Fibroblast of skin of back (primary cell): Measurements from ENCODE around the gene ARAP2. TPM values are rescaled to one million over a fixed set of nuclear protein-coding genes. Genes with fewer than 3 reads are reported as not detected.

Source experiments
- DNase-seq: peaks from one replicate; pipeline ENCODE4 v3.0.0-alpha.2; 2013
- polyA plus RNA-seq, 2 experiments: library from polyadenylated mRNA; unstranded; fragments of 120-200 nt; gene quantifications; one replicate each; pipeline ENCODE4 v1.2.1, GENCODE V29; 2013; ENCODE audit not compliant: insufficient read length in 2 of 2

Gene ARAP2
- 0.14 TPM for polyA plus RNA-seq (2013, experiment 1 of 2; ENCODE audit: insufficient read length)
- 0.20 TPM for polyA plus RNA-seq (2013, experiment 2 of 2; ENCODE audit: insufficient read length)

GRCh38 chr4:36244257-36245082, at the start of gene ARAP2:
Gene ARAP2 (minus strand): TSS chr4:36244514. CDS start chr4:36229486, 15,028 bp downstream.
- peak; percentile 37 for DNase-seq

- no peak for DNase-seq
Measured at GRCh38 chr4:36292556-36293188, 48.4 kb upstream of the ARAP2 start.

GRCh38 chr4:36290641-36291040, 46.3 kb upstream of the ARAP2 start:
- DNase-seq, result no peak

- DNase-seq, result peak; percentile 46
Measured at GRCh38 chr4:36288731-36289426, 44.6 kb upstream of the ARAP2 start.

GRCh38 chr4:36286481-36286871, 42.2 kb upstream of the ARAP2 start:
- no peak for DNase-seq

GRCh38 chr4:36285784-36286480, 41.6 kb upstream of the ARAP2 start:
- DNase-seq, result no peak

- DNase-seq, result peak; percentile 52
Measured at GRCh38 chr4:36283912-36284465, 39.7 kb upstream of the ARAP2 start.

- DNase-seq, result no peak
Measured at GRCh38 chr4:36282503-36283030, 38.3 kb upstream of the ARAP2 start.

GRCh38 chr4:36281384-36282106, 37.2 kb upstream of the ARAP2 start, which contains the start of gene DTHD1:
Gene DTHD1 (plus strand): TSS chr4:36281616. CDS start chr4:36281759, 143 bp downstream.
- no peak for DNase-seq

- DNase-seq, result no peak
Measured at GRCh38 chr4:36280555-36280954, 36.2 kb upstream of the ARAP2 start.

- no peak for DNase-seq
Measured at GRCh38 chr4:36278789-36279188, 34.5 kb upstream of the ARAP2 start.

GRCh38 chr4:36277533-36277932, 33.2 kb upstream of the ARAP2 start:
- no peak for DNase-seq

- peak; percentile 43 for DNase-seq
Measured at GRCh38 chr4:36274158-36274557, 29.8 kb upstream of the ARAP2 start.

GRCh38 chr4:36273276-36273675, 29.0 kb upstream of the ARAP2 start:
- peak; percentile 21 for DNase-seq

- DNase-seq, result no peak
Measured at GRCh38 chr4:36269533-36270173, 25.3 kb upstream of the ARAP2 start.

- DNase-seq, result no peak
Measured at GRCh38 chr4:36269101-36269500, 24.8 kb upstream of the ARAP2 start.

GRCh38 chr4:36267486-36268268, 23.4 kb upstream of the ARAP2 start:
- DNase-seq, result no peak

- no peak for DNase-seq
Measured at GRCh38 chr4:36264207-36264826, 20.0 kb upstream of the ARAP2 start.

GRCh38 chr4:36260731-36261130, 16.4 kb upstream of the ARAP2 start:
- no peak for DNase-seq
